Left lobe of liver (tissue), 2 donors: Measurements from ENCODE around the gene MMRN1. TPM values are rescaled to one million over a fixed set of nuclear protein-coding genes. Genes with fewer than 3 reads are reported as not detected.
A peak's percentile ranks its signal among the peaks of the same experiment; 100 is the strongest.

Experiments
- ATAC-seq: fragments of 200-7000 bp; cut with Tn5 transposase; one replicate; pipeline ENCODE4 v1.9.1; 2020; ENCODE audit warnings: mild to moderate bottlenecking, moderate library complexity
- DNase-seq: peaks from one replicate; pipeline ENCODE4 v3.0.0-alpha.2; 2020; ENCODE audit warnings: low spot score
- total RNA-seq: library from RNA; stranded (reverse); gene quantifications from one replicate; pipeline ENCODE4 v1.2.1, GENCODE V29; 2021
- donor health status: DM: no; HTN: no; CAD: no; lungs with moderate emphysema.
- donor health status: DM: no; HTN: yes; CAD: no.

Gene MMRN1
- total RNA-seq, 1 donor from 2014 or later, result 5.0 TPM

DNA sequence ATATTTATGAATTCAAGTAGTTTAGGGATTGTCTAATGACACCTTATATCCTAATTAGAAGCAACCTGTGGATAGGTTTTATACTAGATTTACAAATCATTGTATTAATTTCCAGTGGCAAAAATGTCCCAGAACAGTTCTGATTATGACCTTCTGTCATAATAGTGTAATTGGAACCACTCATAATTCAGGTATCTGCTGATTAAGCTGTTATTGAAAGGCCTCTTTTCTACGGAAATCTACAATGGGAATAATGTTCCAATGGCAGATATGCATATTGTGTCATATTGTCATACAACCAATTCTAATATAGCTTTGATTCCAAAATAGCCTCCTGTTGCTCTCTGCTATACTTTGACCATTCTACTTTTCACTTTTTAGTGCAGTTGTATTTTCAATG is 19.0 kb downstream of the MMRN1 start:
- DNase-seq (no peak), ATAC-seq (no peak)

DNA sequence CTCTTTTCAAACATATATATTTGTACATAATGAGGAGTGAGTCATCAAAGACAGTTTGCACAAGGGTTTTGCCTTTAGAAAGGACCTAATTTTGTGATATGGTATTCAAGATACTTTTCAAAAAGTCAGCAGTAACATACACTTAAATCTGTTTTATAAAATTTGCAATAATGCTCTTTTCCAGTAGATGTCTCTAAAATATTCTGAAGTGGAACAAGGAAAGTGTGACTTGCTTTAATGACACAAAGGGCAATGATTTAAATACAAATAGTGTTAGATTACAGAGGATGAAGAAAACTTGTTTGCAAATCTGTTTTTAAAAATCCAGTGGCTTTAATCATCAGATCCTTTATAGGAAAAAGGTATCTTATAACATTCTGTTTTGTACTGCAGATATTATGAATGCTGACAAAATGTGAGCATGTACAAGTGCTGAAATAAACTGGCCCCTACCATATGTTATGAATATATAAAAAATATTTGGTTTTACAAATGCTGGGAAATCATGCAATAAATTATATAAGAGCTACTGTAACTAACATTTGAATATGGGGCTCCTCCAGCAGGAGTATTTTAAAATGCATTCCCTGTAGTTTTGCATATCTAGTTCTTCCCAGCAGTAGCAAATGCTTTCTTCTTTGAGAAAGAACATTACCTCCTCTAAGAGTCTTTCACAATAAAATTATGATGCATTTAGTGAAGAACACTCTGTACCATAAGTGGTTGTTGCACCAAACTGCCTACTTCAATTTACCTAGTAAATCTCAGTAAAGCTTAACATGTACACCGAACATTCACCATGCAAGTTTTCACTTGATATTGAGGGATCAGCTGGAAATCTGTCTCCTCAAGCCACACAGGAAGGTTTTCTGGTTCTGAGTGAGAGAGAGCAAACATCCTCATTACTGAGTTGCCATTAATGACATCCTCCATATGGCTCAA is 20.2 kb downstream of the MMRN1 start:
- DNase-seq, result no peak
- ATAC-seq, result no peak

DNA sequence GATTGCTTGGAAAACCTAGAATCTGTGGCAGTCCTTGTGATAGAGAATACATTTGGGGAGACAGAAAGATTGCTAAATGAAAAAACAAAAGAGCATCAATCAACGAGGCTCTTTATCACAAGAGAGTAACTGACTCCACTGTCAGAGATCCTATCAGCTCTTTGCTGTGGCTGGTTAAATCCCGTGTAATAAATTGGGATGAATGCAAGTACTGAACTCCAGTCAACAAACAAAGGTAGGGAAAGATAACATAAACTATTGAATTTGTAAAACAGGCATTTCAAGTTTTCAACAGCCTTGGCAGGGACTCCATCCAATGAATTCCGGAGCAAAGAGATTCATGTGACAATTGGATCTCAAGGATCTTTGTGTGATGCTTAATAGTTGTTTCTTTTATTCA is 21.3 kb downstream of the MMRN1 start:
- ATAC-seq (no peak), DNase-seq (no peak)

DNA sequence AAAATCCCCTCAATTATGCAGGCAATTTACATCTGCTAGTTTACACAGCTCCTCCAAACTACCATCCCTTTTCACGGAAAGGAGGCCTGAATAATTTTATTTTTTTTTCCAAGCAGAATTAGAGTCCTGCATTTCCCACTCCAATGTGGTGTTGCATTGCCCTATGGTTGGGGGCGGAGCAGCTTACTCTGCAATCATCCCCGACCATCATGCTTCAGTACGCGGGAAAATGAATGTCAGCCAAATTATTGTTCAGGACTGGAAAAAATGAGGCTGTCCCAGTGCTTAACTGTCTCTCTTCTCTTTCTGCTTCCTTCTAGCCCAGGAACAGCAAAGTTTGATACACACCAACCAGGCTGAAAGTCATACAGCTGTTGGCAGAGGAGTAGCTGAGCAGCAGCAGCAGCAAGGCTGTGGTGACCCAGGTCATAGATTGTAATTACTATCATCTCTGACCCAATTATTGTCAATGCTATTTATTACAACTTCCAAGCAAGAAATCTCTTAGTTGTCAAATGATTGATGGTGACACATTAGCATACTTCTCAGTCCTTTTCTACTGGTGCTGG is 28.3 kb downstream of the MMRN1 start:
- DNase-seq, result no peak
- no peak for ATAC-seq

DNA sequence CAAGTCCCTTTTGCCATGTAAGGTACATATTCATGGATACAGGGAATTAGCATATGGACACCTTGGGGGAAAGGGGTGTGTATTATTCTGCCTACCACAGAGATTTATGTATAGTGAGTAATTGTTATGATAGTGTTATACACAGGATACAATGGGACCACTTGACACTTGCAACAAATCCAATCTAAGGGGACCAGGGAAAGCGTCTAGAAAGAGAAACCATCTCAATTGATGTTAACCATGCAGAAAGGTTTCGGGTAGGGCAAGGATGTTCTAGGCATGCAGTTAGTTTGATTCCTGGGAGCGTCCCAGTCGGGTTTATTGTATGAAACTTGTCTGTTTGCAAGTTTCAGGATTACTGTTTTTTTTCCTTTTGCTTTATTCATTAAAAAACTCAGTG is 34.2 kb downstream of the MMRN1 start:
- ATAC-seq, result no peak
- no peak for DNase-seq

DNA sequence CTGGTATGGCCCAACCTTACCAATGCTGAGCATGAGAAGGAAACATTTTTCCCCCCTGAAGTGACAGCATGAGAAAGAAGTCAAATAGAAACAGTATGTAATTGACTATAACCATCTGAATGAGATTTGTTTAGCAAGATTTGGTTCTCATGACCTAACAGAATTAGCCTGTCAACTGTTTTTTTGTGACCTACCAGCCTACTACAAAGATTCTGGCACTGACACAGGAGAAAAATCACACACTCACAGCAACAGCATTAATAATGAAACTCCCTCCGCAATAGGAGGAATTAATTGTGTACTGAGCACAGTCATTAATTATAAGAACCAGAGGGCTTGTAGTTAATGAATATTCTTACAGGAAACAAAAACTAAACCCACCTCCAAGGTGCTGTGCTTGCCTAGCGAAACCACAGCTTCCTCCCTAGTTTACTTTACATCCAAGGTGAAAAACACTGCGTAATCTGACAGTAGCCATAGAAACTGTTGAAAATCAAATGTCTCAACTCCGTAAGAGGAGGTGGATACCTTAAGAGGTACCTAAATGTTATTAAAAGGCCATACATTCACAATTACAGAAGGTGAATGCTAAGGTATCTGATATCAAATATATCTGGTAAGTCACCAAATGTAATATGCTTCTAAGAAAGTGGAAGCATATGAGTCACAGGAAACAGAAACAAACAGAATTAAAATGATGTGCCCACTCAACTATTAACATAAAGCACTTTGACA is 34.9 kb downstream of the MMRN1 start:
- DNase-seq, result no peak

DNA sequence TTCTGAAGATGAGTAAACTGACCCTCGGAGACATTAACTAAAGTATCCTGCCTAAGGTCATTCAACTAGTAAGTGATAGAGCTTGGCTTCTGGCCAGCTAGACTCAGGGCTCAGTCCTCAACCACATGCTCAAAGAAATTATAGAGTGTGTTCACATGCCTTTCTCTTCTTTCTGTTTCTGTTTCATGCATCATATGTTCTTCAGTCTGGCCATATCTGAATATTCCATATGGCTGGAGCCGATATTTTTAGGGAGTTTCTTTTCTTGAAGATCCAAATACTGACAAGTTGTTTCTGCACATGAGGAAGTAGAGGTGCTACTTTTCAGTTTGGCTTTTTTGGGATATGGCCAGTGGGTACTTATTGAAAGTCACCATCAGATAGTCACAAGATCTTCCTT is 44.9 kb downstream of the MMRN1 start:
- DNase-seq (no peak), ATAC-seq (no peak)

More for the DNA sequence above, 34.9 kb downstream of the MMRN1 start:
- no peak for ATAC-seq

DNA sequence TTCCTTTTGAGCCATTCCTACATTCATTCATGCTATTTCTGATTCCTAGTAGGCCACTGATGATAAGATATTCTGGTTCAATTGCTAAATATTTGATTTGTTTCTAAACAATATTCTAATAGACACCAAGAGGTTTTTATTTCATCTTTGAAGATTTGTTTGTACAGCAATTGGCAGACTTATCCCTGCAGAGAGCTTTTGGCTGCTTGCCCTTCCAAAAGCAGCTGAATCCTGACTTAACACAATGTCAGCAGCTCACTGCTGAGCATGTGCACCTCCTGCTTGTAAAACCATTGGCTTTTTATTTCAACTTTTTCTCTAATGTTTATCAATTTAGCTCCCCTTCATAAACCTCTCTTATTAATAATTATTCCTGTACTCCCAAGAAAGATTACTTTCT is 45.3 kb downstream of the MMRN1 start:
- ATAC-seq (no peak), DNase-seq (no peak)

DNA sequence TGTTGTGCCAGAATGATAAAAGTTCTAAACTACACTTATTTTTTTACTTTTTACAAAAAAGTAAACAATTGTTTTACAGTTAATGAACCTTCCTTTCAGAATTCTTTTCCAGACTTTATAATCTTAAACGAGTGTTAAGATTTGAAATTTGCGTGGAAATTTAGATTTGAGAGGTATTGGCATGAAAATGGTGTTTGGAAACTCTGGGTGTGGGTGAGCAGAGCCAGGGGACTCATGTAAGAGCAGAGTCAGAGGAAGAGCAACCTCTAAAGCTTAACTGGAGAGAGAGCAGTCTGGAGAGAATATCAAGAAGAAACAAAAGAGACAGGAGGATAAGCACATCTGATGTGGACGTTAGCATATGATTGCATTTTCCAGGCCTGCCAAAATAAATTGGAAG is 48.2 kb downstream of the MMRN1 start:
- DNase-seq, result no peak
- no peak for ATAC-seq

DNA sequence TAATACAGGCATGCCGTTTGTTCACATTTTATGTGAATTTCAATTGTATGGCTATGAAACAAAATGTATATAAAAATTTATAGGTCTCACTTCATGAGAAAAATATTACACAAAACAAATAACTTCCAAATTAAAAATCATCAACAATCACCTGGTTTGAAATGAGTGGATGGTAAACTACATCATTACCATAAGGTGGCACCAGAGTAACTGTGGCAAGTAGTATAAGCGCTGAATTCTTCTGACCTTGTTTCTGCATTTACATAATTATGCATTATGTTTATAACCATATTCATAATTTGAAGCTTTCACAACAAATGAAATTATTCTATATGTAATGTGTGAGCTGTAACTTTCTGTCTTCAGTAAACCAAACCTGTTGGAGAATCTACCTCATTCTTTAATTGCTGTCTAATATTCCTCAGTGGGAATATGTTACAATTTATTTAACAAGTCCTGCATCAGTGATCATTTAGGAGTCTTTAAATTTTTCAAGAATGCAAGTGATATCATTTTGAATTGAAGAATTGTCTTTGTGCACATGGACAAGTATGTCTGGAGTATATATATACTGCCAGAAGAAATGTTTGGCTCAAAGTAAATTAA is 55.2 kb downstream of the MMRN1 start:
- DNase-seq (no peak), ATAC-seq (peak; percentile 44)

DNA sequence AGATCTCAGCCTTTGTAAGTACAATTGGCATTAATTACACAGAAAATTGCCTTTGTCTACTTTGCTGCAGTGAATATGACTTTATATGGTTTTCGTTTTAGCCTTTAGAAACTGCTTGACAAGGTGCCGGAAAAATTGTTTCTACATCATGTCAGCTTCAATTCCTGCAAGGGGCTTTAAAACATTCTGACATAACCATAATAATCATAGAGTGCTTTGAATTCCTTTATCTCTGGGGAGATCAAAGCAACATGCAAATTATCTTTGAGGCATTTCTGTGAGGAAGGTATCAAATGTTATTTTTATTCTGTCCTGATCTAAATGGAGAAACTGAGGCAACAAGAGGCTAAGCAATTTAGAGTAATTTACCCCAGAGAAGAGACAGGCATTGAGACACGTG is 57.8 kb downstream of the MMRN1 start:
- ATAC-seq, result no peak
- DNase-seq, result no peak

DNA sequence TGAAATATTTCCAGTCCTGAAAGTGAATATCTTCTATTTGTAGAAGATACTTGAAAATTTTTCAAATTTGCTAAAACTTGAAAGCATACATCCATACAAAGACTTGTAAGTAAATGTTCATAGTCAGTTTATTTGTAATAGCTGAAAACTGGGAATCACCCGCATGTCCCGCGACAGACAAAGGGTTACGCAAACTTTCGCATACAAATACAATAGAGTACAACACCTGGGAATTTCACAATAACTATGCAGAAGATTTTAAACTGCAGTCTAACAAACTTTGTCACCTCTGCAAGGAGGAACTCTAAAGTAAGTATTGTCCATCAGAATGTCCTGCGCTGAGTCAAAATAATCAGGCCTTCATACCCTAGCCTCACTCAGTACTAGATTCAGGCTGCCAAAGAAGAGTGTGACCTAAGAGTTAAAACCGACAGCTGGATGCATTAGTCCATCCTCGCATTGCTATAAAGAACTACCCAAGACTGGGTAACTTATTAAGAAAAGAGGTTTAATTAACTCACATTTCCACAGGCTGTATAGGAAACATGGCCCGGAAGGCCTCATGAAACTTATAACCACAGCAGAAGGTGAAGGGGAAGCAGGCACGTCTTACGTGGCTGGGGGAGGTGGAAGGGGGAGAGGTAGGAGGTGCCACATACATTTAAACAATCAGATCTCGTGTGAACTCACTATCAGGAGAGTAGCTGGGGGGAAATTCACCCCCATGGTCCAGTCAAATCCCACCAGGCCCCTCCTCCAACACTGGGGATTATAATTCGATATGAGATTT is 60.4 kb downstream of the MMRN1 start:
- DNase-seq (no peak), ATAC-seq (no peak)

DNA sequence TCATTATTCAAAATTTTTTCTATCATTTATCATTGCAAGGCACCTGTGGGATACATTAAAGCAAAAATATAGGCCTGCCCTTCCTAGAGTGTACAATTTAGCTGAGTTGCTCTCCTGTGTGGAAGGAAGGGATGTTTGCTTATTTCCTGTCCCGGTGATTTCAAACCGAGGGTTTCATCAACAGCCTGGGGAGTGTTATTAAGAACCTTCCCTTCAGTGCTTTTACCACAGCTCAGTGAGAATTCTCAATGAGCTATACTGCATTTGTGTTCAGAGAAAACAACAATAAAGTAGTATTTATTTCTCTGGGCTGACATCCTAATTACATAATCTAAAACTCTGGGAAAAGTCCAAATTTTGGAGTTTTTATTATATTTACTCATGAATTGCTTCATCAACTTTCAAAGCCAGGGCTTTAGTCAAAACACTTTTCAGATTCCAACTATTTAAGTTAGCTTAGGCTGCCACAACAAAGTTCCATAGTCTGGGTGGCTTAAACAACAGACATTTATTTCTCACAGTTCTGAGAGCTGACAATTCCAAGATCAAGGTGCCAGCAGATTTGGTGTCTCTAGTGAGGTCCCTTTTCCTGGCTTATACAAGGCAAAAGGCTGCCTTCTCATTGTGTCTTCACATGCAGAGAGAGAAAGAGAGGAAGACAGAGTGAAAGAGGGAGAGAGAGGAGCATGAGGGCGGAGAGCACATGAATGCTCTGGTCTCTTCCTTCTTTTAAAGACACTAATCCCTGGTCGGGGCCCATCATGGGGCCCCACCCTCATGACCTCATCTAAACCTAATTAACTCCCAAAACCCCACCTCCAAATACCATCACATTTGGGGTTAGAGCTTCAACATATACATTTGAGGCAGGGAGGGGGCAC is 62.6 kb downstream of the MMRN1 start:
- DNase-seq (no peak), ATAC-seq (no peak)

DNA sequence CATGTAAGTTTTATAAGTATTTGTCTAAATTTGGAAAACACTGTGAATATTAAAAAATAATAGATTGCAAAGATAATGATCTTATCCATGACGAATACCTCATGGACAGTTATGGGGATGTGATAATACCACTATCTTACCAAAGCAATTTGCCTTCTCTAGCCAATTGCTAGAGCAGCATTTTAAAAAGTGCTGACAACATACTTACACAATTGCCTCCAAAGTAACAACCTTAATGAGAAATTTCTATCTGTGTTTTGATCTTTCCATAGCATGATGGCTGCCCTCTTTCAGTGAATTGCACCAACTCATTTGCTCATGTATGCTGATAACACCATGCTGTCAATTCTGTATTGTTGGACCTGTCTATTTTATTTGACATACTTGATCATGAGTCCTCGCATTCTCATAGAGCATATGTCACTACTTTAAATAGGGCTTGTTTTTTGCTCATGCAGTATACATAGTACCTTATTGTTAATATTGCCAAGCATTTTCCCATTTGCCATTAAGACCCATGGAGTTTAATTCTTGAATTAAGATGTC is 87.2 kb downstream of the MMRN1 start:
- DNase-seq, result no peak
- no peak for ATAC-seq

DNA sequence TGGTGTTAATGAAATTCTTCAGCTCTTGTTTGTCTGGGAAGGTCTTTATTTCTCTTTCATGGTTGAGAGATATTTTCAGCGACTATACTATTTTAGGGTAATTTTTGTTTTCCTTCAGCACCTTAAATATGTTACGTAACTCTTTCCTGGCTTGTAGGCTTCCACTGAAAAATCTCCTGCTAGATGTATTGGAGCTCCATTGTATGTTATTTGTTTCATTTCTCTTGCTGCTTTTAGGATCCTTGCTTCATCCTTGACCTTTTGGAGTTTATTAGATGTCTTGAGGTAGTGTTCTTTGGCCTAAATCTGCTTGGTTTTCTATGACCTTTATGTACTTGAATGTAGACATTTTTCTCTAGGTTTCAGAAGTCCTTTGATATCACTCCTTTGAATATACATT is 93.6 kb downstream of the MMRN1 start:
- DNase-seq (no peak), ATAC-seq (no peak)

DNA sequence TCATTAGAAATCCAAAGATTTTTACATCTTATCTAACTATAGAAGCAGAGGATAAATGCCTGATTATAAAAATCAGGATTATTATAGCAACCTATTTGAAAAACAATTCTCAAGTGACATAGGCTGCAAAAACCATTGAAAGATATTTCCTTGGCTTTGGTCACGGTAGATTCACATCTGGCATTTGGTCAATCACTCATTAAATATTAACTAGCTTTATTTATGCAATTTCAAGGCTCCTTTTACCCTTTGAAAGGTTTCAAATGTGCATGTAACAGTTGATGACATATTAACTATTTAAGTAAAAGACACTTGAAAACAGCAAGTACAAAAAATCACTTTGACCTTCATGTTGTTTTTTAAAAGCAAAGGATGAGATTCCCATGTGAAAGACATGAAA is 98.1 kb downstream of the MMRN1 start:
- ATAC-seq (no peak), DNase-seq (no peak)

DNA sequence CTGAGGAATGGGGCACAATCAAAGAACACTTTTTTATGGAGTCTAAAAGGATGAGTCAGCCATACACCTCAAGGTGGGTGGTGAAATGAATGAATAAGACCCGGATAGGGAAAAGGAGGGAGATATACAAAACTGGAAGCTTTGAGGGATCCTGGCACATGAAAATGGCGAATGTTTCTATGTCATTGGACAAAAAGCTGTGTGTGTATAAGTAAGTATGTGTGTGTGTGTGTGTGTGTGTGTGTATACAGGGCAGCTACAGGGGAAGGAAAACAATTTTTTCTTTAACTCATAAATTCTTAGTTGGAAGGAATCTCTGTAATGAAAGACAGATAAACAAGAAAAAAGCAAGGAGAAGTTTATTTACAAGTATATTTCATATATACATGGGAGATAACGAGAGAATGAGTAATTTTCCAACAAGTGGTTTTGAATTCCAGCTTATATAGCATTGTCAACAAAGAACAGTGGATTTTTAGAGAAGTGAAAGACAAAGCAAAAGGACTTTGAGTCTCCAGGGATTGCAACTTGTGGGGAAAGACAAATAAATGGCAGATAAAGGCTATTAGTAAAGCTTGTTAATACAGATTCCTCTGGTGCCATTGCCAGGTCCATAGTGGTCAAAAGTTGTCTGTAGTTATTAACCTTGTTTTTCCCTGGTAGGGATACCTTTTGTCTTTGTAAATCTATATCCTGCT is 99.7 kb downstream of the MMRN1 start:
- ATAC-seq (peak; percentile 45), DNase-seq (no peak)

DNA sequence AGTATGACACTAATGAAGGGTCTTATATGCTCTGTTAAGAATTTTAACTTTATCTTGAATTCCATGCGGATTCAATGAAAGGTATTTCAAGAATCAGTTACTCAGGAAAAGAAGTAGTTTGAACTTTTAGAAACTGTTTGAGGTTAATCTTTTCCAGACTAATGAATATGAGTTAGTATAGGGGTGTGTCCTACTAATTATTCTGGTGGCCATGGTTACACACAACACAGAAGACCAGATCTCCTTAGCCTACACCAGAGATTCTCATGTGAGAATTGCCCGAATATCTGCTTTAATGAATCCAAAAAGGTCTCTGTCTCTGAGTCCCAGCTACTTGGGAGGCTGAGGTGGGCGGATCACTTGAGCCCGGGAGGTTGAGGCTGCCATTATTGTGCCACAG is 100.4 kb downstream of the MMRN1 start:
- DNase-seq (no peak), ATAC-seq (no peak)

DNA sequence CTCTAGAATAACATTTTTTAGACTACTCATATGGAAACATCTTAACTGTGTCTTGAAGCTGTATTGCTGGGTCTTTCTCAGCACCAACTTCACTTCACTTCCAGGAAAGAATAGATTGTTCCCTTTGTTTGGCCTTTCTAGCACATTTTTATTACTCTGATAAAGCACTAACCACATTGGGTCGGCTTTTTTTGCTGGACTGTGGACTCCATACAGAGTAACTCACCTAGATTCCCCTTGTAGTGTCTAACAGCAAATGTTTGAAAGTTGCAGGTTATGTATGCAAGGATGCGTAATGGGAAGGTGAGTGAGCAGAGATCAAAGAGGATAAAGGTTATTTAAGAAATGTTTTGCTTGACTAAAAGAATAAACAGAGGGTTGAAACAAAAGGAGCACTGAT is 101.2 kb downstream of the MMRN1 start:
- DNase-seq (no peak), ATAC-seq (no peak)
